Stomach (tissue), 4 donors: Measurements from ENCODE around the gene KIDINS220.

ENCODE experiments used
- POLR2A ChIP-seq, 4 donors: fragments of 450-650 bp; IDR thresholded peaks; one replicate each; pipeline ENCODE4 v1.6.1; 2016; ENCODE audit warnings: antibody characterized with exemption in 4 of 4, control low read depth in 2 of 4, mild to moderate bottlenecking in 1 of 4, moderate library complexity in 1 of 4
- POLR2AphosphoS5 ChIP-seq, 3 donors: sonication (generic); formaldehyde crosslinking; IDR thresholded peaks; one replicate each; pipeline ENCODE4 v1.6.1; 2016; ENCODE audit warnings: antibody characterized with exemption in 3 of 3
- TF ChIP-seq, protein P1 (sequence below), 7 experiments: fragments of 450-650 bp in 4 of 7; fragments of 200-600 bp in 3 of 7; sonication (generic) in 3 of 7; IDR thresholded peaks; one replicate each; pipeline ENCODE4 v1.5.1; 2016 to 2019; ENCODE audit warnings: antibody characterized with exemption in 7 of 7, control low read depth in 2 of 7, mild to moderate bottlenecking in 1 of 7

DNA sequence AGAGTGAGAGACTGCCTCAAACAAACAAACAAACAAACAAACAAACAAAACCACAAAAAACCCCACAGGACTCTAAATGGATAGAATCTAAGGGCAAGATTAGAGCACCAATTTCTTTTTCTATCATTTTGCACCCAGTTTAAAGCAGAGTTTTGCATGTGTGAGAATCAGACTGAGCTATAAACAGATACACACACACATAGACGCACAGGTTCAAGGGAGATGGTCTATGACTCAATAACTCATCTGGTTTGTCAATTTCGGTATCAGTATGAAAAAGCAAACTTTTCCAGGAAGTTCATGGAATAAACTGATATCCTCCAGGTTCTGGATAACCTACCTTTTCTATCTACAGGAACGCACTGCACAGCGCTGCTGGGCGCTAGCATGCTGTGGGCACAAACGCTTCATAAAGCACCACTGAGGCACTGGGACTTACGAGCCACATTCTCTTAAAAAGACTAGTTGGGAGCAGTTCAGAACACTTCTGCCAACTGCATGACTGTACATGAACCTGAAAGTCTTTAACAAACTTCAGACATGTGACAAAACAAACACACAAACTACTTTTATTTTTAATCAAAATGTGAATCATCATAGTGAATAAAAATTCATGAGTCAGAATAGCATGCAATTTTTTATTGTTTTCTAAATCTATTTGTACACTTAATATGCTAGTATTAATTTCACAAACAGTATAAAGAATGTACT, 109.0 kb downstream of the KIDINS220 start:
- TF ChIP-seq POLR2A (IDR thresholded peaks at IDR 0.05) (no peak), POLR2AphosphoS5 (IDR thresholded peaks at IDR 0.05) (no peak)
- TF ChIP-seq, protein P1, sequence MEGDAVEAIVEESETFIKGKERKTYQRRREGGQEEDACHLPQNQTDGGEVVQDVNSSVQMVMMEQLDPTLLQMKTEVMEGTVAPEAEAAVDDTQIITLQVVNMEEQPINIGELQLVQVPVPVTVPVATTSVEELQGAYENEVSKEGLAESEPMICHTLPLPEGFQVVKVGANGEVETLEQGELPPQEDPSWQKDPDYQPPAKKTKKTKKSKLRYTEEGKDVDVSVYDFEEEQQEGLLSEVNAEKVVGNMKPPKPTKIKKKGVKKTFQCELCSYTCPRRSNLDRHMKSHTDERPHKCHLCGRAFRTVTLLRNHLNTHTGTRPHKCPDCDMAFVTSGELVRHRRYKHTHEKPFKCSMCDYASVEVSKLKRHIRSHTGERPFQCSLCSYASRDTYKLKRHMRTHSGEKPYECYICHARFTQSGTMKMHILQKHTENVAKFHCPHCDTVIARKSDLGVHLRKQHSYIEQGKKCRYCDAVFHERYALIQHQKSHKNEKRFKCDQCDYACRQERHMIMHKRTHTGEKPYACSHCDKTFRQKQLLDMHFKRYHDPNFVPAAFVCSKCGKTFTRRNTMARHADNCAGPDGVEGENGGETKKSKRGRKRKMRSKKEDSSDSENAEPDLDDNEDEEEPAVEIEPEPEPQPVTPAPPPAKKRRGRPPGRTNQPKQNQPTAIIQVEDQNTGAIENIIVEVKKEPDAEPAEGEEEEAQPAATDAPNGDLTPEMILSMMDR (IDR thresholded peaks at IDR 0.05), result no peak
